Psoas muscle (tissue), 8 donors: ENCODE results near the gene MFSD1. TPM values are rescaled to one million over a fixed set of nuclear protein-coding genes. Genes with fewer than 3 reads are reported as not detected.

Experiments used
- ATAC-seq, 4 donors: fragments of 200-7000 bp; cut with Tn5 transposase; one replicate each; pipeline ENCODE4 v1.9.1; 2020; ENCODE audit warnings: moderate library complexity in 3 of 4, mild to moderate bottlenecking in 2 of 4
- DNase-seq, 2 donors: peaks; one replicate each; pipeline ENCODE4 v3.0.0-alpha.2; 2020
- H3K27ac ChIP-seq: fragments of 200-600 bp; one replicate; pipeline ENCODE4 v1.8.0; 2022
- H3K27me3 ChIP-seq, 3 donors: fragments of 200-600 bp in 1 of 3; one replicate each; pipeline versions ENCODE4 v1.6.1 to v1.8.0; 2013 to 2022; ENCODE audit warnings: low read length in 2 of 3, mild to moderate bottlenecking in 2 of 3, moderate library complexity in 1 of 3; ENCODE audit not compliant: insufficient read depth in 3 of 3
- H3K36me3 ChIP-seq, 2 donors: fragments of 200-600 bp in 1 of 2; one replicate each; pipeline versions ENCODE4 v1.6.1 to v1.8.0; 2013 to 2022; ENCODE audit warnings: low read depth in 1 of 2, mild to moderate bottlenecking in 1 of 2, moderate library complexity in 1 of 2; ENCODE audit not compliant: insufficient read depth in 1 of 2
- H3K4me1 ChIP-seq: fragments of 200-600 bp; one replicate; pipeline ENCODE4 v1.8.0; 2022
- H3K4me3 ChIP-seq: fragments of 200-600 bp; one replicate; pipeline ENCODE4 v1.8.0; 2022; ENCODE audit warnings: mild to moderate bottlenecking
- H3K9me3 ChIP-seq: fragments of 200-600 bp; one replicate; pipeline ENCODE4 v1.8.0; 2022
- WGBS, 3 donors: extraction: QIAGEN DNeasy Blood & Tissue Kit; methylation state at CpG; one replicate each; pipeline versions ENCODE4 v1.1.6 to v1.1.7; 2013; 5-methylcytosine and 5-hydroxymethylcytosine counted together
- intact Hi-C, 2 donors: fragments of 100-400 bp; cut with DNase I; formaldehyde crosslinking; loops; one replicate each; pipeline versions ENCODE4 v1.11.0 to v1.14.2; 2022
- polyA plus RNA-seq, 3 donors: library from polyadenylated mRNA; stranded (reverse); fragments of 200-250 nt; gene quantifications; one replicate each; pipeline ENCODE4 v1.2.3, GENCODE V29; 2013
- total RNA-seq, 4 donors: library from RNA; stranded (reverse); fragmentation: NEBNext Ultra II Directional in 2 of 4; extraction: Animal tissue kit (Norgen Biotek cat#: 25700) in 2 of 4; gene quantifications; one replicate each; pipeline versions ENCODE4 v1.2.1 to v1.2.4, GENCODE V29; 2021 to 2023
- TF ChIP-seq, protein P1 (sequence below): fragments of 200-600 bp; IDR thresholded peaks from one replicate; pipeline ENCODE4 v1.8.0; 2022; ENCODE audit warnings: antibody characterized with exemption
- donor health status: healthy with polysubstance abuse.
- donor health status: DM: no; HTN: no; CAD: no; lungs with moderate emphysema.
- donor health status: Bipolar disorder and iron deficiency.
- donor health status: healthy.
- donor health status: DM: yes; HTN: yes; CAD: no.
- donor health status: DM: no; HTN: no; CAD: no.
- donor health status: DM: no; HTN: no; CAD: no.
- donor health status: DM: yes; HTN: yes; CAD: no.

The MFSD1 gene
- total and polyA plus RNA-seq, 7 donors: 10.6 to 29.6 (median 18.4) TPM

DNA sequence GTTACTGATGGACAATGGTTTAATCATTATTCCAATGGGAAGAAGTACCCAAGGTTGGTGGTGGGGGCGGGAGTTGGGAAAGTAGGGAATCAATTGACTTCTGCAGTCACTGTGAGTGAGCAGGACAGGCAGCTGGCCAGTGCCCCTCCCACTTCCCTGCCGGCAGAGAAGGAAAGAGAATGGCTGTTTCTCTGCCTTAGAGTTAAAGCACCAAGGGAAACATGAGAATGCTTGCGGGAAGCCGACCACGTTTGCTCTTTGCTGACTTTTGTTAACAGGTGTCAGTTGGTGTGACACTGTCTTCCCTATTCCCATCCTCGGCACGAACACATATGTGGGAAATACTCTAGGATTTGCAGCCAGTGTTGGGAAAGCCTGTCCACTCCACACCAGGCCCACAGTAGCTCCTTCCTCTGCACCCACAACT lies 33.5 kb upstream of the MFSD1 start:
- 1 to 8% (median 3%) methylated on average over 7 of the region's 7 CpGs for WGBS, 3 donors
- ATAC-seq: peak; percentile 82 to 85 (median 85)
- peak; percentile 76 to 84 for DNase-seq
- peak overlapping the region; percentile 75 for H3K27ac ChIP-seq
- no peaks in the 10 kb centered on the region for H3K36me3 ChIP-seq
- intact Hi-C loops: loop anchor here in 1 of 2 donors (5.0 kb wide), 1 partner anchor 41 kb away; no protein-coding TSS in a partner anchor
- H3K4me3 ChIP-seq: peak overlapping the region; percentile 13
- no peaks in the 10 kb centered on the region for H3K9me3 ChIP-seq
- peaks cover 23% of the 10 kb centered on the region for H3K4me1 ChIP-seq
- TF ChIP-seq, protein P1, sequence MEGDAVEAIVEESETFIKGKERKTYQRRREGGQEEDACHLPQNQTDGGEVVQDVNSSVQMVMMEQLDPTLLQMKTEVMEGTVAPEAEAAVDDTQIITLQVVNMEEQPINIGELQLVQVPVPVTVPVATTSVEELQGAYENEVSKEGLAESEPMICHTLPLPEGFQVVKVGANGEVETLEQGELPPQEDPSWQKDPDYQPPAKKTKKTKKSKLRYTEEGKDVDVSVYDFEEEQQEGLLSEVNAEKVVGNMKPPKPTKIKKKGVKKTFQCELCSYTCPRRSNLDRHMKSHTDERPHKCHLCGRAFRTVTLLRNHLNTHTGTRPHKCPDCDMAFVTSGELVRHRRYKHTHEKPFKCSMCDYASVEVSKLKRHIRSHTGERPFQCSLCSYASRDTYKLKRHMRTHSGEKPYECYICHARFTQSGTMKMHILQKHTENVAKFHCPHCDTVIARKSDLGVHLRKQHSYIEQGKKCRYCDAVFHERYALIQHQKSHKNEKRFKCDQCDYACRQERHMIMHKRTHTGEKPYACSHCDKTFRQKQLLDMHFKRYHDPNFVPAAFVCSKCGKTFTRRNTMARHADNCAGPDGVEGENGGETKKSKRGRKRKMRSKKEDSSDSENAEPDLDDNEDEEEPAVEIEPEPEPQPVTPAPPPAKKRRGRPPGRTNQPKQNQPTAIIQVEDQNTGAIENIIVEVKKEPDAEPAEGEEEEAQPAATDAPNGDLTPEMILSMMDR: no peak
- H3K27me3 ChIP-seq: no peaks in the 10 kb centered on the region

DNA sequence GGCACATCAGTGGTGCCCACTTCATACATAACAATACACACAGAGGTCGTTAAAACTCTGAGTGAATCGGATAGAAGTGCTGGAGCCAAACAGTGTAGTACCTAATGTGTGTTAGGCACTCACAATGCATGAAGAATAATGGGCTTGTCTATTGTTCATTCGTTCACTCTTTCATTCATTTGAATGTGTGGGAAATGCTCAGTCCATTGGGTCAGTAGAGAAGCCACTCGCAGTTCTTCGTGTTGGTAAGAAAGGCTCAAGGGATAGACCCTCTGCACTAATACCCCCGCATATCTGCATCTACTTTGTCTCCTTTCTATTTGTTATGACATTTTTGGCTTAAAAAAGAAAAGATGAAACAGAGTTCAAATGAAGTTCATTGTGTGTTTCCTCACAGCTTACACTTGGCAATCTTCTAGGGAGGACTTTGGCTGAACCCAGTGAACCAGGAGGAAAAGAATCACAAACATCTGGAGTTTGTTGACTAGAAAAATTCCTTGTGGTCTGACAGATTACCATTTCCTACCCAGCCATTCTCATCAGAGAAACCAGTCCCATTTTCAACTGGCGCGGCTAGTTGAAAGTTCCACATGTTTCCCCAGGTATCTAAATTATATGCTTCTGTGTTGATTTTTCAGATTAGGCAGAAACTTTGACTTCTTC lies 32.8 kb upstream of the MFSD1 start:
- ATAC-seq: peak; percentile 66 to 80 (median 72)
- no peaks in the 10 kb centered on the region for H3K9me3 ChIP-seq
- H3K27ac ChIP-seq: peak overlapping the region; percentile 75
- DNase-seq: no peak
- H3K36me3 ChIP-seq: no peaks in the 10 kb centered on the region
- peaks cover 23% of the 10 kb centered on the region for H3K4me1 ChIP-seq
- H3K27me3 ChIP-seq: no peaks in the 10 kb centered on the region
- intact Hi-C loops: loop anchor here in 1 of 2 donors (5.0 kb wide), 1 partner anchor 42 kb away; no protein-coding TSS in a partner anchor
- WGBS, 3 donors: 20 to 31% (median 26%) methylated on average over 8 of the region's 8 CpGs
- H3K4me3 ChIP-seq: peak overlapping the region; percentile 13
- TF ChIP-seq, protein P1: no peak

DNA sequence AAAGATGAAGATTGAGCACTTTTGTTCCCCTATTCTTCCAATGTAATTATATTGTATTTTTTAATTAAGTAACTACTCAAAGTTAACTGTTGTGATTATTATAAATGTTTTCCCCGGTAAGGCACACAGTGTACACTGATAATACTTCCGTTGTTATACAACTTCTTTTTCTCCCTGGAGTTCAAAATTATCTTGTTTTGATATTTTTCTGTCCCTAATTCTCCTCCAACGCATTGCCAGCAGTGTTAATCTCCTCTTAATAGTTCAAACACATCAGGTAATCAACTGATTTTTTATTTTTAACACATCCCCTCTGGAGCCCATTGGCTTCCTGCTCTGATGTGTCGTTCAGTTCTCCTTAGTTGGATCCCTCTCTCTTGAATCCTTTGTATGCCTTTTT lies 32.3 kb upstream of the MFSD1 start:
- WGBS, 3 donors: 39 to 44% (median 41%) methylated on average over 4 of the region's 4 CpGs
- no peaks in the 10 kb centered on the region for H3K9me3 ChIP-seq
- H3K27ac ChIP-seq: peak overlapping the region; percentile 75
- H3K27me3 ChIP-seq: no peaks in the 10 kb centered on the region
- TF ChIP-seq, protein P1: no peak
- ATAC-seq (no peak), DNase-seq (no peak)
- H3K36me3 ChIP-seq: no peaks in the 10 kb centered on the region
- intact Hi-C loops: loop anchor here in 1 of 2 donors (5.0 kb wide), 1 partner anchor 42 kb away; no protein-coding TSS in a partner anchor
- H3K4me3 ChIP-seq: no peak overlapping the region
- H3K4me1 ChIP-seq: peaks cover 23% of the 10 kb centered on the region

DNA sequence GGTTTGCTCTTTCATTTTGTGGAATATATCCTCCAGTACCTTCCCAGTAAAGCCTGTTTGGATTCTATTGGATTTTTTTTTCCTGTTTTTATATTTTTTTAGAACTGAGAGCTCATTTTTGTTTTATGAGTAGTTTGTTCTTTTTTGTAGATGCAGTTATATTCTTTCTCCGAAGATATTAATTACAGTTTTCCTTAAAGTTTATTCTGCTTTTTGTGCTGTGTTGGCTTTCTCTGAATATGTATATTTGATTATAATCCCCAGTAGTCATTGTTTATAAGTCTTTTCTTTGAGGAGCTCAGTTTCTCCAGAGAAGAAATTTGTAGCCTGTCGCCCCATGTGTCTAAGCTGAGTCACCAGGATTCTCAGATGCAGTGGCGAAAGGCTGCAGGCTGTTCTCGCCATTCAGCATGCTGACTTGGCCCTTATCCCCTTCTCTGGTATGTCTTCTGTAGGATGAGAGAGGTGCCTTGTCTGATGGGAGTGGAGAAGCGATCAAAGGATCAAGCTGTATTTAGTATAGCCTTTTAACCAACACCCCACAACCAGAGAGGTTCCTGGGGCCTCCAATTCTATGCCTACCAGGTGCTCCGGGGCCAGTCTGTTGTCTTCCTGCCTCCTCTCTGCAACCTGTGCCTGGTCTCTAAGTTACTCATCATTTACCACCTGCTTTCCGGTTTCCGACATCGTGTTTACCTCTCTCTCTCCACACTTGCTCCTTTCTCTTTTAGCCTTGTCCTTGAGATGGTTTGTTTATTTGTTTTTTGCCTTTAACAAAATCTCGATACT lies 31.7 kb upstream of the MFSD1 start:
- H3K4me1 ChIP-seq: peaks cover 23% of the 10 kb centered on the region
- no peak for DNase-seq
- peak overlapping the region; percentile 75 for H3K27ac ChIP-seq
- H3K4me3 ChIP-seq: no peak overlapping the region
- H3K27me3 ChIP-seq: no peaks in the 10 kb centered on the region
- H3K36me3 ChIP-seq: no peaks in the 10 kb centered on the region
- WGBS, 3 donors: 91% methylated on average over 10 of the region's 10 CpGs
- TF ChIP-seq, protein P1: no peak
- ATAC-seq: no peak
- intact Hi-C loops: loop anchor here in 1 of 2 donors (5.0 kb wide), 1 partner anchor 43 kb away; no protein-coding TSS in a partner anchor
- no peaks in the 10 kb centered on the region for H3K9me3 ChIP-seq
